Activated naive CD8-positive, alpha-beta T cell treated with anti-CD3 and anti-CD28 coated beads, Interleukin-2, amount 50 U/mL, for 24 hours (primary cell): Measurements from ENCODE around the gene ANTXR1.

Experiments
- ATAC-seq: fragments of 150-1000 bp; cut with Tn5 transposase; one replicate; pipeline ENCODE4 v1.10.0; 2021
- DNase-seq: peaks from one replicate; pipeline ENCODE4 v3.0.0; 2021
- H3K27ac Mint-ChIP-seq: one replicate; pipeline ENCODE4 v1.8.0; 2021; ENCODE audit warnings: mild to moderate bottlenecking, mixed read lengths
- H3K27me3 Mint-ChIP-seq: one replicate; pipeline ENCODE4 v1.8.0; 2021; ENCODE audit warnings: mixed read lengths
- H3K36me3 Mint-ChIP-seq: one replicate; pipeline ENCODE4 v1.8.0; 2021; ENCODE audit warnings: low read depth, mixed read lengths
- H3K4me1 Mint-ChIP-seq: one replicate; pipeline ENCODE4 v1.8.0; 2021; ENCODE audit warnings: mixed read lengths
- H3K4me3 Mint-ChIP-seq: one replicate; pipeline ENCODE4 v1.8.0; 2021; ENCODE audit warnings: mild to moderate bottlenecking, moderate library complexity, mixed read lengths
- H3K9me3 Mint-ChIP-seq: one replicate; pipeline ENCODE4 v1.8.0; 2021; ENCODE audit warnings: mixed read lengths

The ANTXR1 gene

GRCh38 chr2:69149631-69150215, 136.7 kb downstream of the ANTXR1 start:
- Mint-ChIP-seq H3K27ac (no peak overlapping the region), H3K4me1 (no peaks in the 10 kb centered on the region), H3K36me3 (no peaks in the 10 kb centered on the region), H3K27me3 (no peaks in the 10 kb centered on the region), H3K9me3 (no peaks in the 10 kb centered on the region), H3K4me3 (no peak overlapping the region)
- ATAC-seq (no peak), DNase-seq (no peak)

GRCh38 chr2:69151931-69152330, 139.0 kb downstream of the ANTXR1 start:
- Mint-ChIP-seq H3K27ac (no peak overlapping the region), H3K9me3 (no peaks in the 10 kb centered on the region), H3K36me3 (no peaks in the 10 kb centered on the region), H3K4me3 (no peak overlapping the region), H3K4me1 (no peaks in the 10 kb centered on the region), H3K27me3 (no peaks in the 10 kb centered on the region)
- ATAC-seq (no peak), DNase-seq (no peak)

- no peaks in the 10 kb centered on the region for H3K27me3 Mint-ChIP-seq
- no peak overlapping the region for H3K27ac Mint-ChIP-seq
- no peak overlapping the region for H3K4me3 Mint-ChIP-seq
- no peaks in the 10 kb centered on the region for H3K9me3 Mint-ChIP-seq
- no peak for ATAC-seq
- H3K4me1 Mint-ChIP-seq: no peaks in the 10 kb centered on the region
- H3K36me3 Mint-ChIP-seq: no peaks in the 10 kb centered on the region
- no peak for DNase-seq
Observed at GRCh38 chr2:69152847-69153583, 140.0 kb downstream of the ANTXR1 start.

- ATAC-seq (no peak), DNase-seq (no peak)
- no peak overlapping the region for H3K27ac Mint-ChIP-seq
- no peaks in the 10 kb centered on the region for H3K36me3 Mint-ChIP-seq
- H3K4me1 Mint-ChIP-seq: no peaks in the 10 kb centered on the region
- no peaks in the 10 kb centered on the region for H3K27me3 Mint-ChIP-seq
- no peaks in the 10 kb centered on the region for H3K9me3 Mint-ChIP-seq
- H3K4me3 Mint-ChIP-seq: no peak overlapping the region
Observed at GRCh38 chr2:69154106-69154505, 141.1 kb downstream of the ANTXR1 start.

- Mint-ChIP-seq H3K27ac (no peak overlapping the region), H3K4me3 (no peak overlapping the region), H3K9me3 (no peaks in the 10 kb centered on the region), H3K36me3 (no peaks in the 10 kb centered on the region), H3K4me1 (no peaks in the 10 kb centered on the region), H3K27me3 (no peaks in the 10 kb centered on the region)
- ATAC-seq (no peak), DNase-seq (no peak)
Observed at GRCh38 chr2:69156624-69157023, 143.6 kb downstream of the ANTXR1 start.

- H3K4me1 Mint-ChIP-seq: no peaks in the 10 kb centered on the region
- DNase-seq (no peak), ATAC-seq (no peak)
- H3K27me3 Mint-ChIP-seq: no peaks in the 10 kb centered on the region
- H3K36me3 Mint-ChIP-seq: no peaks in the 10 kb centered on the region
- H3K4me3 Mint-ChIP-seq: no peak overlapping the region
- H3K27ac Mint-ChIP-seq: no peak overlapping the region
- no peaks in the 10 kb centered on the region for H3K9me3 Mint-ChIP-seq
Observed at GRCh38 chr2:69157441-69157840, 144.5 kb downstream of the ANTXR1 start.

- no peaks in the 10 kb centered on the region for H3K36me3 Mint-ChIP-seq
- H3K9me3 Mint-ChIP-seq: no peaks in the 10 kb centered on the region
- ATAC-seq (no peak), DNase-seq (no peak)
- H3K4me3 Mint-ChIP-seq: no peak overlapping the region
- no peaks in the 10 kb centered on the region for H3K27me3 Mint-ChIP-seq
- H3K27ac Mint-ChIP-seq: no peak overlapping the region
- peaks cover 3% of the 10 kb centered on the region for H3K4me1 Mint-ChIP-seq
Observed at GRCh38 chr2:69159986-69160385, 147.0 kb downstream of the ANTXR1 start.

GRCh38 chr2:69162057-69162456, 149.1 kb downstream of the ANTXR1 start:
- Mint-ChIP-seq H3K27ac (no peak overlapping the region), H3K4me3 (no peak overlapping the region), H3K4me1 (peaks cover 3% of the 10 kb centered on the region), H3K27me3 (peaks cover 6% of the 10 kb centered on the region), H3K9me3 (no peaks in the 10 kb centered on the region), H3K36me3 (no peaks in the 10 kb centered on the region)
- ATAC-seq (no peak), DNase-seq (no peak)

- H3K36me3 Mint-ChIP-seq: no peaks in the 10 kb centered on the region
- no peak for ATAC-seq
- no peak overlapping the region for H3K4me3 Mint-ChIP-seq
- DNase-seq: no peak
- no peak overlapping the region for H3K27ac Mint-ChIP-seq
- H3K27me3 Mint-ChIP-seq: peaks cover 6% of the 10 kb centered on the region
- peaks cover 3% of the 10 kb centered on the region for H3K4me1 Mint-ChIP-seq
- no peaks in the 10 kb centered on the region for H3K9me3 Mint-ChIP-seq
Observed at GRCh38 chr2:69163109-69163508, 150.1 kb downstream of the ANTXR1 start.

GRCh38 chr2:69163556-69163955, 150.6 kb downstream of the ANTXR1 start:
- H3K27ac Mint-ChIP-seq: no peak overlapping the region
- no peak for DNase-seq
- ATAC-seq: no peak
- peaks cover 6% of the 10 kb centered on the region for H3K27me3 Mint-ChIP-seq
- H3K36me3 Mint-ChIP-seq: no peaks in the 10 kb centered on the region
- H3K4me3 Mint-ChIP-seq: no peak overlapping the region
- no peaks in the 10 kb centered on the region for H3K9me3 Mint-ChIP-seq
- peaks cover 3% of the 10 kb centered on the region for H3K4me1 Mint-ChIP-seq

- peaks cover 10% of the 10 kb centered on the region for H3K27me3 Mint-ChIP-seq
Observed at GRCh38 chr2:69164061-69164778, 151.2 kb downstream of the ANTXR1 start.

GRCh38 chr2:69165091-69165880, 152.3 kb downstream of the ANTXR1 start:
- Mint-ChIP-seq H3K4me3 (no peak overlapping the region), H3K36me3 (no peaks in the 10 kb centered on the region), H3K4me1 (peaks cover 10% of the 10 kb centered on the region), H3K27ac (no peak overlapping the region), H3K9me3 (no peaks in the 10 kb centered on the region), H3K27me3 (peaks cover 10% of the 10 kb centered on the region)
- DNase-seq (no peak), ATAC-seq (no peak)

More at GRCh38 chr2:69164061-69164778, 151.2 kb downstream of the ANTXR1 start:
- H3K27ac Mint-ChIP-seq: no peak overlapping the region
- no peak overlapping the region for H3K4me3 Mint-ChIP-seq
- DNase-seq (no peak), ATAC-seq (no peak)
- H3K4me1 Mint-ChIP-seq: peaks cover 3% of the 10 kb centered on the region
- no peaks in the 10 kb centered on the region for H3K36me3 Mint-ChIP-seq
- H3K9me3 Mint-ChIP-seq: no peaks in the 10 kb centered on the region

- Mint-ChIP-seq H3K27me3 (peaks cover 13% of the 10 kb centered on the region), H3K4me1 (peaks cover 10% of the 10 kb centered on the region), H3K4me3 (no peak overlapping the region), H3K9me3 (no peaks in the 10 kb centered on the region), H3K27ac (no peak overlapping the region), H3K36me3 (no peaks in the 10 kb centered on the region)
- DNase-seq (no peak), ATAC-seq (no peak)
Observed at GRCh38 chr2:69166465-69166811, 153.5 kb downstream of the ANTXR1 start.

GRCh38 chr2:69166812-69167468, 154.0 kb downstream of the ANTXR1 start:
- Mint-ChIP-seq H3K27ac (no peak overlapping the region), H3K4me1 (peaks cover 10% of the 10 kb centered on the region), H3K36me3 (no peaks in the 10 kb centered on the region), H3K27me3 (peaks cover 13% of the 10 kb centered on the region), H3K4me3 (no peak overlapping the region), H3K9me3 (no peaks in the 10 kb centered on the region)
- no peak for ATAC-seq
- no peak for DNase-seq
